ENCODE results near the gene IFNG. TPM values are rescaled to one million over a fixed set of nuclear protein-coding genes. Genes with fewer than 3 reads are reported as not detected.

Gene IFNG
- not detected for total RNA-seq

GRCh38 chr12:68159681-68160304, at the start of gene IFNG:
IFNG (minus strand) TSS chr12:68159740; CDS start chr12:68159615, 125 bp downstream.
- TF ChIP-seq CTCF (IDR thresholded peaks at IDR 0.05; ENCODE audit: low read depth), result no peak

GRCh38 chr12:68207276-68207675, 47.7 kb upstream of the IFNG start:
- no peak for TF ChIP-seq CTCF (IDR thresholded peaks at IDR 0.05; ENCODE audit: low read depth)

- TF ChIP-seq CTCF (IDR thresholded peaks at IDR 0.05; ENCODE audit: low read depth), result no peak
These were observed 46.9 kb upstream of the IFNG start for GRCh38 chr12:68206446-68206845.

- TF ChIP-seq CTCF (IDR thresholded peaks at IDR 0.05; ENCODE audit: low read depth), result no peak
These were observed 43.9 kb upstream of the IFNG start for GRCh38 chr12:68203460-68203875.

DNA sequence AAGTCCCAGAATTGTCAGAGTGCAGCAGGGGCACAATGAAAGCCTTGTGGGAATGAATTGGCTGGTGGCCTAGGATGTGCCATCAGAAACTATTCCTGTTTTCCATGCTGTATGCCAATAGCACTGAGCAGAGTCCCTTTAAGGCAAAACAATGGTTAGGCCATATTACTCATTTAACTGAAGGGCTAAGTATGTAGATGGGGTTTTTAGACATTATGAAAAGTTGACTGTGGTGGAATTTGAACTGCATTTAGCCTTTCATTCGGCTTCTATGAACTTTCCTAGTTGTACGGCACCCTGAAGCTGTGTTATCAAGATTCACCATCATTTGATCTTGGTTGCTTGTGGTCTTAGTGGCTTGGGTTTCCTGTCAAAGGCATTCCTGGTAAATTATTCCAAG, 41.3 kb upstream of the IFNG start:
- TF ChIP-seq CTCF (IDR thresholded peaks at IDR 0.05; ENCODE audit: low read depth), result no peak

- no peak for TF ChIP-seq CTCF (IDR thresholded peaks at IDR 0.05; ENCODE audit: low read depth)
These were observed 39.6 kb upstream of the IFNG start for GRCh38 chr12:68199127-68199526.

- no peak for TF ChIP-seq CTCF (IDR thresholded peaks at IDR 0.05; ENCODE audit: low read depth)
These were observed 39.1 kb upstream of the IFNG start for GRCh38 chr12:68198507-68199086.

Data from subcutaneous adipose tissue (tissue), 4 donors.